ENCODE results near the gene PRICKLE3.

GRCh38 chrX:49192722-49193328, 6.7 kb upstream of the PRICKLE3 start:
- TF ChIP-seq CTCF (IDR thresholded peaks at IDR 0.05) (peak; percentile 41 to 55 (median 50)), POLR2A (IDR thresholded peaks at IDR 0.05) (no peak)
